Measurements from ENCODE around the gene COA1.

GRCh38 chr7:43666938-43667337 lies 62.4 kb downstream of the COA1 start:
- no peak for TF ChIP-seq CTCF (IDR thresholded peaks at IDR 0.05; ENCODE audit: low read length)
- TF ChIP-seq EZH2 (optimal IDR thresholded peaks at IDR 0.05; ENCODE audit: low read depth, low read length) = no peak
